ENCODE data around the gene SLC44A5.
"Not testable (repeated sequence)": the region's sequence is repeated elsewhere in the genome, so short reads cannot be mapped to it uniquely, and the experiment has no call there.

SLC44A5 gene

GRCh38 chr1:75258351-75258750, 352.6 kb downstream of the SLC44A5 start:
- H3K27me3 ChIP-seq (ENCODE audit: insufficient read depth, low read length): no peaks in the 10 kb centered on the region
- no peaks in the 10 kb centered on the region for H3K36me3 ChIP-seq (ENCODE audit: insufficient read depth, low read length)
- H2AFZ ChIP-seq (ENCODE audit: low read length): no peak overlapping the region
- H3K4me2 ChIP-seq (ENCODE audit: low read length): no peak overlapping the region
- H3K9me2 ChIP-seq (ENCODE audit: low read depth, low read length): no peaks in the 10 kb centered on the region
- H4K20me1 ChIP-seq (ENCODE audit: insufficient read depth, low read length): no peaks in the 10 kb centered on the region
- H3K79me2 ChIP-seq (ENCODE audit: insufficient read depth, low read length): no peaks in the 10 kb centered on the region
- H3F3A ChIP-seq (ENCODE audit: insufficient read depth, low read length): no peaks in the 10 kb centered on the region
- no peaks in the 10 kb centered on the region for H3K9me3 ChIP-seq (ENCODE audit: low read length)
- H3K9ac ChIP-seq (ENCODE audit: low read length): no peak overlapping the region
- no peaks in the 10 kb centered on the region for H3K4me1 ChIP-seq (ENCODE audit: insufficient read depth, low read length, severe bottlenecking)
- H3K27ac ChIP-seq (ENCODE audit: low read depth, low read length, poor library complexity, severe bottlenecking): no peak overlapping the region
- no peak overlapping the region for H3K4me3 ChIP-seq (ENCODE audit: low read depth, low read length, poor library complexity, severe bottlenecking)
- no peak for TF ChIP-seq EZH2 (IDR thresholded peaks at IDR 0.05; ENCODE audit: borderline replicate concordance, low read length)
- no peak for TF ChIP-seq CTCF (IDR thresholded peaks at IDR 0.05; ENCODE audit: low read length)

DNA sequence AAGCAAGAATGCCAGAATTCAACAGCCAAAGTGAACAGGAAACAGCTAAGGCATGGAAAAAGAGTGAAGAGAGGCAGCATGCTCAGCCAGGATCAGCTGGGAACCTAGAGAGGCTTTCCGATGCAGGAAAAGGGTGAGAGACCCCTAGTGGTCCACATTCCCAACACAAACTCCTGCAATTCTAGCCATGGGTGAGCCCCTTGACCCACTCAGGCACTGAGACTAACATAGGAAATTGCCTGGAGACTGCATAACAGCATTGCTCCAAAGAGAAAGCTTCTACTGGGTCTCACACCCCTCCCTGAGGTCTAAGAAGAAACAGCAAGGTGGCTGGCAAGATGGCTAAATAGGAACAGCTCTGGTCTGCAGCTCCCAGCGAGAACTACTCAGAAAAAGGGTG, 353.5 kb downstream of the SLC44A5 start:
- H3K27ac ChIP-seq (ENCODE audit: low read depth, low read length, poor library complexity, severe bottlenecking): no peak overlapping the region
- H4K20me1 ChIP-seq (ENCODE audit: insufficient read depth, low read length): no peaks in the 10 kb centered on the region
- H3K9me2 ChIP-seq (ENCODE audit: low read depth, low read length): no peaks in the 10 kb centered on the region
- no peaks in the 10 kb centered on the region for H3F3A ChIP-seq (ENCODE audit: insufficient read depth, low read length)
- H3K4me1 ChIP-seq (ENCODE audit: insufficient read depth, low read length, severe bottlenecking): no peaks in the 10 kb centered on the region
- H3K27me3 ChIP-seq (ENCODE audit: insufficient read depth, low read length): no peaks in the 10 kb centered on the region
- no peaks in the 10 kb centered on the region for H3K9me3 ChIP-seq (ENCODE audit: low read length)
- no peak overlapping the region for H3K4me3 ChIP-seq (ENCODE audit: low read depth, low read length, poor library complexity, severe bottlenecking)
- H3K9ac ChIP-seq (ENCODE audit: low read length): no peak overlapping the region
- H3K79me2 ChIP-seq (ENCODE audit: insufficient read depth, low read length): no peaks in the 10 kb centered on the region
- H3K36me3 ChIP-seq (ENCODE audit: insufficient read depth, low read length): no peaks in the 10 kb centered on the region
- no peak overlapping the region for H2AFZ ChIP-seq (ENCODE audit: low read length)
- H3K4me2 ChIP-seq (ENCODE audit: low read length): no peak overlapping the region
- TF ChIP-seq CTCF (IDR thresholded peaks at IDR 0.05; ENCODE audit: low read length) (no peak), EZH2 (IDR thresholded peaks at IDR 0.05; ENCODE audit: borderline replicate concordance, low read length) (no peak)

GRCh38 chr1:75250114-75250513, 360.8 kb downstream of the SLC44A5 start:
- not testable (repeated sequence) for H3K9me3 ChIP-seq (ENCODE audit: low read length); H2AFZ ChIP-seq (ENCODE audit: low read length); H3F3A ChIP-seq (ENCODE audit: insufficient read depth, low read length); H3K9me2 ChIP-seq (ENCODE audit: low read depth, low read length); H3K4me1 ChIP-seq (ENCODE audit: insufficient read depth, low read length, severe bottlenecking); H3K79me2 ChIP-seq (ENCODE audit: insufficient read depth, low read length); H3K9ac ChIP-seq (ENCODE audit: low read length); H3K27me3 ChIP-seq (ENCODE audit: insufficient read depth, low read length); H3K4me2 ChIP-seq (ENCODE audit: low read length); H3K36me3 ChIP-seq (ENCODE audit: insufficient read depth, low read length); H4K20me1 ChIP-seq (ENCODE audit: insufficient read depth, low read length); H3K4me3 ChIP-seq (ENCODE audit: low read depth, low read length, poor library complexity, severe bottlenecking); H3K27ac ChIP-seq (ENCODE audit: low read depth, low read length, poor library complexity, severe bottlenecking)

- no peaks in the 10 kb centered on the region for H3K4me1 ChIP-seq (ENCODE audit: insufficient read depth, low read length, severe bottlenecking)
- H3K9ac ChIP-seq (ENCODE audit: low read length): no peak overlapping the region
- H3K79me2 ChIP-seq (ENCODE audit: insufficient read depth, low read length): no peaks in the 10 kb centered on the region
- TF ChIP-seq EZH2 (IDR thresholded peaks at IDR 0.05; ENCODE audit: borderline replicate concordance, low read length) (no peak), CTCF (IDR thresholded peaks at IDR 0.05; ENCODE audit: low read length) (no peak)
- H3K4me2 ChIP-seq (ENCODE audit: low read length): no peak overlapping the region
- no peaks in the 10 kb centered on the region for H3F3A ChIP-seq (ENCODE audit: insufficient read depth, low read length)
- no peaks in the 10 kb centered on the region for H3K27me3 ChIP-seq (ENCODE audit: insufficient read depth, low read length)
- no peak overlapping the region for H2AFZ ChIP-seq (ENCODE audit: low read length)
- H3K4me3 ChIP-seq (ENCODE audit: low read depth, low read length, poor library complexity, severe bottlenecking): no peak overlapping the region
- H3K36me3 ChIP-seq (ENCODE audit: insufficient read depth, low read length): no peaks in the 10 kb centered on the region
- H4K20me1 ChIP-seq (ENCODE audit: insufficient read depth, low read length): no peaks in the 10 kb centered on the region
- no peaks in the 10 kb centered on the region for H3K9me2 ChIP-seq (ENCODE audit: low read depth, low read length)
- H3K9me3 ChIP-seq (ENCODE audit: low read length): no peaks in the 10 kb centered on the region
- no peak overlapping the region for H3K27ac ChIP-seq (ENCODE audit: low read depth, low read length, poor library complexity, severe bottlenecking)
These were observed 365.7 kb downstream of the SLC44A5 start for GRCh38 chr1:75245239-75245638.

All from OCI-LY1 (cell line).